Measurements from ENCODE around the gene FGD4.

DNA sequence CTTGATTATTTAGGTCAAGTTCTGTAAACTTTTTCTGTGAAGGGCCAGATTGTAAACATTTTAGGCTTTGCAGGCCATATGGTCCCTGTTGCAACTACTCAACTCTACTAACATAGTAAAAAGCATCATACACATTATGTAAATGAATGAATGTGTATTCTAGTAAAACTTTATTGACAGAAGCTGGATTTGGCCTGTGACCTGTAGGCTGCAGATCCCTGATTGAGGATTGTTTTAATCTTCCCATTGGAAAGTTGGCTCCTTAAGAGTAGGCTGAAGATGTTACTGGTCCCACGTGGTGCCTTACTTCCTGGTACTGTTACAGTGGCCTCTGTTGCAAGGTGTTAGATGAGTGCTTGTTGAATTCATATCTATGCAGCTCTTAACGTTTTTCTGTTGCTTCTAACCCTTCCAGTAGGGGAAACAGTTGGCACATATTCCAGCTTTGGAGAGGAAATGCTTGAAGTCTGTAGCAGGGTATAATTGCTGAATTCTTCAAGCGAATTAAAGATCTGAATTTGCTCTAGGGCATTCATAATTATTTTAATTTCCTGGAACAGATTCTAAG is 146.1 kb downstream of the FGD4 start:
- TF ChIP-seq, protein P1, sequence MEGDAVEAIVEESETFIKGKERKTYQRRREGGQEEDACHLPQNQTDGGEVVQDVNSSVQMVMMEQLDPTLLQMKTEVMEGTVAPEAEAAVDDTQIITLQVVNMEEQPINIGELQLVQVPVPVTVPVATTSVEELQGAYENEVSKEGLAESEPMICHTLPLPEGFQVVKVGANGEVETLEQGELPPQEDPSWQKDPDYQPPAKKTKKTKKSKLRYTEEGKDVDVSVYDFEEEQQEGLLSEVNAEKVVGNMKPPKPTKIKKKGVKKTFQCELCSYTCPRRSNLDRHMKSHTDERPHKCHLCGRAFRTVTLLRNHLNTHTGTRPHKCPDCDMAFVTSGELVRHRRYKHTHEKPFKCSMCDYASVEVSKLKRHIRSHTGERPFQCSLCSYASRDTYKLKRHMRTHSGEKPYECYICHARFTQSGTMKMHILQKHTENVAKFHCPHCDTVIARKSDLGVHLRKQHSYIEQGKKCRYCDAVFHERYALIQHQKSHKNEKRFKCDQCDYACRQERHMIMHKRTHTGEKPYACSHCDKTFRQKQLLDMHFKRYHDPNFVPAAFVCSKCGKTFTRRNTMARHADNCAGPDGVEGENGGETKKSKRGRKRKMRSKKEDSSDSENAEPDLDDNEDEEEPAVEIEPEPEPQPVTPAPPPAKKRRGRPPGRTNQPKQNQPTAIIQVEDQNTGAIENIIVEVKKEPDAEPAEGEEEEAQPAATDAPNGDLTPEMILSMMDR (IDR thresholded peaks at IDR 0.05) = no peak
- no peak for TF ChIP-seq POLR2A (IDR thresholded peaks at IDR 0.05)
